Right lobe of liver (tissue), 6 donors: ENCODE measurements around the gene USP48. TPM values are rescaled to one million over a fixed set of nuclear protein-coding genes. Genes with fewer than 3 reads are reported as not detected.
A peak's percentile ranks its signal among the peaks of the same experiment; 100 is the strongest.

Experiments
- ATAC-seq, 4 donors: fragments of 200-7000 bp; cut with Tn5 transposase; one replicate each; pipeline ENCODE4 v1.9.1; 2020; ENCODE audit warnings: mild to moderate bottlenecking in 4 of 4, moderate library complexity in 4 of 4
- DNase-seq, 3 donors: peaks; one replicate each; pipeline ENCODE4 v3.0.0-alpha.2; 2020
- H3K27ac ChIP-seq, 3 donors: fragments of 200-600 bp; one replicate each; pipeline ENCODE4 v1.8.0; 2022
- H3K27me3 ChIP-seq, 2 donors: fragments of 200-600 bp; one replicate each; pipeline ENCODE4 v1.8.0; 2022
- H3K36me3 ChIP-seq, 4 donors: fragments of 200-600 bp; sonication (generic) in 1 of 4; one replicate each; pipeline versions ENCODE4 v1.5.1 to v1.8.0; 2017 to 2022; ENCODE audit warnings: control low read depth in 1 of 4
- H3K4me1 ChIP-seq, 4 donors: fragments of 200-600 bp; sonication (generic) in 1 of 4; one replicate each; pipeline versions ENCODE4 v1.5.1 to v1.8.0; 2017 to 2022; ENCODE audit warnings: control low read depth in 1 of 4
- H3K4me3 ChIP-seq, 3 donors: fragments of 200-600 bp; one replicate each; pipeline ENCODE4 v1.8.0; 2022
- H3K9me3 ChIP-seq, 4 donors: fragments of 200-600 bp; sonication (generic) in 1 of 4; one replicate each; pipeline versions ENCODE4 v1.5.1 to v1.8.0; 2017 to 2022; ENCODE audit warnings: control low read depth in 1 of 4
- CTCF ChIP-seq, 4 donors: fragments of 200-600 bp in 3 of 4; fragments of 450-650 bp in 1 of 4; IDR thresholded peaks; one replicate each; pipeline versions ENCODE4 v1.5.1 to v1.8.0; 2016 to 2022; ENCODE audit warnings: antibody characterized with exemption in 4 of 4, mild to moderate bottlenecking in 2 of 4
- POLR2A ChIP-seq: fragments of 450-650 bp; IDR thresholded peaks from one replicate; pipeline ENCODE4 v1.6.1; 2017; ENCODE audit warnings: antibody characterized with exemption, mild to moderate bottlenecking
- WGBS: methylation state at CpG from one replicate; pipeline ENCODE4 v1.1.6; 2018; ENCODE audit warnings: low coverage, low lambda C conversion rate; ENCODE audit not compliant: insufficient coverage; ENCODE audit errors: missing lambda C conversion rate; 5-methylcytosine and 5-hydroxymethylcytosine counted together
- intact Hi-C, 2 donors: fragments of 100-400 bp; cut with DNase I; formaldehyde crosslinking; loops; one replicate each; pipeline versions ENCODE4 v1.11.2 to v1.14.1; 2022
- total RNA-seq, 6 experiments: library from RNA; depleted of rRNA in 2 of 6; stranded (reverse); fragments of >200 nt in 2 of 6; fragmentation: NEBNext Ultra II Directional in 3 of 6; extraction: Animal tissue kit (Norgen Biotek cat#: 25700) in 3 of 6; gene quantifications; one replicate each; pipeline versions ENCODE4 v1.1.0 to v1.2.4, GENCODE V29; 2016 to 2023
- donor health status: DM: no; HTN: yes; CAD: no.
- donor health status: DM: no; HTN: no; CAD: no.
- donor health status: DM: no; HTN: no; CAD: no.
- donor health status: DM: no; HTN: yes; CAD: no.
- donor health status: DM: no; HTN: yes; CAD: no.

The USP48 gene
- total RNA-seq, 6 experiments from 2014 or later = 21.3 to 24.5 (median 22.8) TPM

- intact Hi-C loops = loop anchor here in 1 of 2 donors (10.0 kb wide), 1 partner anchor 63 kb away; no protein-coding TSS in a partner anchor
Observed at GRCh38 chr1:21657456-21658190, 125.3 kb downstream of the USP48 start.

DNA sequence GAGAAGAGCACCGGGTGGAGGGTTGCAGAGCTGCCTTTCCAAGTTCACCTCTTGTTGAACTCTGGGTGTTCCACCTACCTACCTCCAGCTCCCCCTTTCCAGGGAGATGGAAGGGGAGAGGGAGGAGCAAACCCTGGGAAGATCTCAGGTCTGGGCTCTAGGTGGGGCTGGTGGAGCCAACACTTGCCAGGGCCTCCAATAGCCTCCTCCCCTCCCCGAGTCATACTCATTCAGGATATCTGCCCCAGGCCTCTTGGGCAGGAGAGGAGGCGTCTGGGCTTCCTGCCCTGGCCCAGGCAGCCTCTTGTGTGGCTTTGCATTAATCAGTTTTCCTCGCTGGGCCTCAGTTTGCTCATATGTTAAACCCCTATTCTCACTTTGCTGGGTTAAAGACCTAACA, 127.2 kb downstream of the USP48 start:
- 51% methylated on average over 4 of the region's 4 CpGs for WGBS
- intact Hi-C loops = loop anchor here in 1 of 2 donors (10.0 kb wide), 1 partner anchor 61 kb away; no protein-coding TSS in a partner anchor
- no peak overlapping the region for H3K27ac ChIP-seq
- no peak overlapping the region for H3K4me3 ChIP-seq
- H3K9me3 ChIP-seq = no peaks in the 10 kb centered on the region
- peaks cover 0 to 2% (median 0%) of the 10 kb centered on the region in 4 donors for H3K4me1 ChIP-seq
- H3K27me3 ChIP-seq = no peaks in the 10 kb centered on the region
- ATAC-seq (peak in 1 of 4 donors; percentile 8), DNase-seq (peak in 1 of 3 donors; percentile 42)
- no peaks in the 10 kb centered on the region for H3K36me3 ChIP-seq
- TF ChIP-seq POLR2A (no peak), CTCF (IDR thresholded peaks at IDR 0.05) (no peak)

More at GRCh38 chr1:21657456-21658190, 125.3 kb downstream of the USP48 start:
- no peaks in the 10 kb centered on the region for H3K27me3 ChIP-seq
- no peak for DNase-seq
- no peak overlapping the region for H3K27ac ChIP-seq
- H3K4me3 ChIP-seq = no peak overlapping the region
- H3K4me1 ChIP-seq = no peaks in the 10 kb centered on the region
- TF ChIP-seq POLR2A (no peak), CTCF (IDR thresholded peaks at IDR 0.05) (peak in 1 of 4 donors; percentile 6)
- 69% methylated on average over 6 of the region's 10 CpGs for WGBS
- H3K36me3 ChIP-seq = no peaks in the 10 kb centered on the region
- no peaks in the 10 kb centered on the region for H3K9me3 ChIP-seq
- no peak for ATAC-seq

- no peaks in the 10 kb centered on the region for H3K27me3 ChIP-seq
- intact Hi-C loops = loop anchor here in 1 of 2 donors (10.0 kb wide), 1 partner anchor 60 kb away; no protein-coding TSS in a partner anchor
- DNase-seq (peak in 1 of 3 donors; percentile 27), ATAC-seq (no peak)
- no peak overlapping the region for H3K27ac ChIP-seq
- H3K4me1 ChIP-seq = peaks cover 0 to 2% (median 0%) of the 10 kb centered on the region in 4 donors
- no peak for TF ChIP-seq CTCF (IDR thresholded peaks at IDR 0.05)
- no peak for TF ChIP-seq POLR2A
- no peaks in the 10 kb centered on the region for H3K9me3 ChIP-seq
- no CpG with 5 or more reads among the region's 4 CpGs for WGBS
- H3K4me3 ChIP-seq = no peak overlapping the region
- H3K36me3 ChIP-seq = no peaks in the 10 kb centered on the region
Observed at GRCh38 chr1:21655259-21655658, 127.7 kb downstream of the USP48 start.

DNA sequence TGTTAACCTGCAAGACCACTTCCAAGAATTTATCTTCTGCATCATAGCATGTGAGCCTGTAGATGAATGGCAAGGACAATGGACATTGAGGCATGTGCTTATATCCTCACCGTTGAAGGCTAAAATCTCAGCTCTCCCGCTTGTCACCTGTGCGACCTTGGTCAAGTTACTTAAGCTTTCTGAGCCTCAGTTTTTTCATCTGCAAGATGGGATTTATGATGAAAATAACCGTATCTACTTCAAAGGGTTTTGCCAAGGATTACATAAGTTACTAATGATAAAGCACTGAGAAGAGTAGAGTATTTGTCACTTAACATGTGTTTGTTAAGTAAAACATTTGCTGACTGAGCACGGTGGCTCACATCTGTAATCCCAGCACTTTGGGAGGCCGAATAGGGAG, 128.7 kb downstream of the USP48 start:
- H3K9me3 ChIP-seq = no peaks in the 10 kb centered on the region
- peak in 1 of 3 donors; percentile 10 for DNase-seq

More for the DNA sequence above, 128.7 kb downstream of the USP48 start:
- intact Hi-C loops = loop anchor here in 1 of 2 donors (10.0 kb wide), 1 partner anchor 59 kb away; no protein-coding TSS in a partner anchor
- TF ChIP-seq CTCF (IDR thresholded peaks at IDR 0.05) = no peak
- 83% methylated on average over 6 of the region's 6 CpGs for WGBS
- H3K4me3 ChIP-seq = no peak overlapping the region
- no peak overlapping the region for H3K27ac ChIP-seq
- peaks cover 0 to 2% (median 0%) of the 10 kb centered on the region in 4 donors for H3K4me1 ChIP-seq
- no peak for ATAC-seq
- no peaks in the 10 kb centered on the region for H3K36me3 ChIP-seq
- no peaks in the 10 kb centered on the region for H3K27me3 ChIP-seq
